Testis (tissue), 3 donors: ENCODE measurements around the gene MARCHF11. TPM values are rescaled to one million over a fixed set of nuclear protein-coding genes. Genes with fewer than 3 reads are reported as not detected.

Experiments used
- DNase-seq: peaks from one replicate; pipeline ENCODE4 v3.0.0-alpha.2; 2019
- H3K27ac ChIP-seq, 2 donors: fragments of 200-600 bp; sonication (generic); one replicate each; pipeline ENCODE4 v1.5.1; 2019
- H3K27me3 ChIP-seq: fragments of 200-600 bp; sonication (generic); one replicate; pipeline ENCODE4 v1.5.1; 2019
- H3K36me3 ChIP-seq: fragments of 200-600 bp; sonication (generic); one replicate; pipeline ENCODE4 v1.5.1; 2017; ENCODE audit warnings: low read depth; ENCODE audit errors: missing control alignments
- H3K4me1 ChIP-seq: fragments of 200-600 bp; sonication (generic); one replicate; pipeline ENCODE4 v1.5.1; 2019
- H3K4me3 ChIP-seq, 2 donors: fragments of 200-600 bp; sonication (generic); one replicate each; pipeline ENCODE4 v1.5.1; 2017 to 2019
- H3K9me3 ChIP-seq: fragments of 200-600 bp; sonication (generic); one replicate; pipeline ENCODE4 v1.5.1; 2017
- CTCF ChIP-seq, 3 experiments: fragments of 450-650 bp in 2 of 3; fragments of 200-600 bp in 1 of 3; sonication (generic) in 1 of 3; IDR thresholded peaks; one replicate each; pipeline ENCODE4 v1.5.1; 2016 to 2019; ENCODE audit warnings: antibody characterized with exemption in 3 of 3, mild to moderate bottlenecking in 2 of 3, moderate library complexity in 1 of 3
- POLR2A ChIP-seq: fragments of 450-650 bp; IDR thresholded peaks from one replicate; pipeline ENCODE4 v1.6.1; 2017; ENCODE audit warnings: antibody characterized with exemption, mild to moderate bottlenecking, moderate library complexity
- WGBS, 2 donors: methylation state at CpG; one replicate each; pipeline ENCODE4 v1.1.5; 2018; 5-methylcytosine and 5-hydroxymethylcytosine counted together
- intact Hi-C: fragments of 100-400 bp; cut with DNase I; formaldehyde crosslinking; loops from one replicate; pipeline ENCODE4 v1.15.1; 2023; ENCODE audit warnings: low total_unique reads
- polyA plus RNA-seq: library from polyadenylated mRNA; stranded (reverse); fragments of 350-450 nt; fragmentation: Illumina TruSeq; extraction: RNeasy Lipid Tissue Mini Kit (QIAGEN cat#74804); gene quantifications from one replicate; pipeline ENCODE4 v1.2.3, GENCODE V29; 2014; ENCODE audit warnings: low read depth, low replicate concordance; ENCODE audit not compliant: insufficient read depth
- total RNA-seq, 2 donors: library from RNA; depleted of rRNA; stranded (reverse); fragments of >200 nt; gene quantifications; one replicate each; pipeline ENCODE4 v1.2.3, GENCODE V29; 2016

The MARCHF11 gene
- total and polyA plus RNA-seq, 3 donors from 2014 or later = 28.7 to 189 (median 40.7) TPM

GRCh38 chr5:16140417-16140816, 39.2 kb downstream of the MARCHF11 start:
- Histone ChIP-seq H3K4me3 (no peak overlapping the region), H3K27me3 (no peaks in the 10 kb centered on the region), H3K9me3 (no peaks in the 10 kb centered on the region), H3K27ac (no peak overlapping the region), H3K36me3 (no peaks in the 10 kb centered on the region), H3K4me1 (peaks cover 25% of the 10 kb centered on the region)
- DNase-seq = no peak
- WGBS, 2 donors = 82 to 89% methylated on average over 3 of the region's 3 CpGs
- no peak for TF ChIP-seq CTCF (IDR thresholded peaks at IDR 0.05)
- TF ChIP-seq POLR2A = no peak
- intact Hi-C loops = no loop called here

DNA sequence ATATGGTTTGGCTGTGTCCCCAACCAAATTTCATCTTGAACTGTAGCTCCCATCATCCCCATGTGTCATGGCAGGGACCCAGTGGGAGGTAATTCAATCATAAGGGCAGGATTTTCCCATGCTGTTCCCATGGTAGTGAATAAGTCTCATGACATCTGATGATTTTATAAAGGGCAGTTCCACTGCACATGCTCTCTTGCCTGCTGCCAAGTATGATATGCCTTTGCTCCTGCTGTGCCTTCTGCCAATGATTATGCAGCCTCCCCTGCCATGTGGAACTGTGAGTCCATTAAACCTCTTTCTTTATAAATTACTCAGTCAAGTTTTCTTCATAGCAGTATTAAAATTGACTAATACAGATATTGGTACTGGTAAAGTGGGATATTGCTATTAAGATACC, 42.4 kb downstream of the MARCHF11 start:
- Histone ChIP-seq H3K27ac (no peak overlapping the region), H3K27me3 (no peaks in the 10 kb centered on the region), H3K36me3 (no peaks in the 10 kb centered on the region), H3K4me1 (peaks cover 9% of the 10 kb centered on the region), H3K4me3 (no peak overlapping the region), H3K9me3 (no peaks in the 10 kb centered on the region)
- DNase-seq = no peak
- no peak for TF ChIP-seq POLR2A
- TF ChIP-seq CTCF (IDR thresholded peaks at IDR 0.05) = no peak
- intact Hi-C loops = no loop called here

DNA sequence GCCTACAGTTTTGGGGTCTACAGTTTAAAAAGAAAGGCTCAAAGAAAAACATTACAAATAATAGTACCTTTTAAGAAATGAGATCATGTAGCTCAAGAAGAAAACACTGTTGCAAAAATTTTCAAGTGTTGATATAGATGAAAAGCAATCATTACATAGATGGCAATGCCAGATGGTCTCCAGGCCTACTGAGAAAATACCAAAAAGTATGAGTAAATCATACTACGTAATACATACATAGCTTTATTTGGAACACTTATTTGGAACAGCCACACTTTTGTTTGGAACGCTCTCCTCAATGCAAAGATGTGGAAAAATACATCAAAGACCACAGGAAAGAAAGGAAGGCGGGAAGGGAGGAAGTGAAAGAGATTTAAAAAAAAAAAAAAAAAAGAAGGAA, 44.1 kb downstream of the MARCHF11 start:
- H3K36me3 ChIP-seq = no peaks in the 10 kb centered on the region
- 87% methylated on average over 3 of the region's 3 CpGs for WGBS, 2 donors
- TF ChIP-seq POLR2A (no peak), CTCF (IDR thresholded peaks at IDR 0.05) (no peak)
- no peaks in the 10 kb centered on the region for H3K9me3 ChIP-seq
- DNase-seq = no peak
- no peaks in the 10 kb centered on the region for H3K4me1 ChIP-seq
- intact Hi-C loops = no loop called here
- no peaks in the 10 kb centered on the region for H3K27me3 ChIP-seq
- no peak overlapping the region for H3K4me3 ChIP-seq
- H3K27ac ChIP-seq = no peak overlapping the region

DNA sequence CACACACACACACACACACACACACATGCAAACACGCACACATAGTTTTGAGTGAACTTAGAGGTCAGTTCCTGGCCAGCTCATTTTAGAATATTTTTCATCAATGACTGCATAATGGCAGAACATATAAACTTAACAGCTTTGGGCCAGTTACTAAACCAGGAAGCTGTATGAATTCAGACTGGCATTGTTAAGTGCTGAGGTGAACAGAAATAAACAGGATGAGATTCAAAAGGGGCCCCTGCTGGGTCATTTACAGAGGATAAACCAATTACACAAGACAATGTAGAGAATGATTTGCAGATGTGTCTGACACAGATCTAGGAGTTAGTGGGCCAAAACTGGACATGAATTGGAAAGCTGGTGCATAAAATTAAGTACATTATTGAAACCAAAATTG, 44.6 kb downstream of the MARCHF11 start:
- intact Hi-C loops = no loop called here
- H3K36me3 ChIP-seq = no peaks in the 10 kb centered on the region
- H3K4me1 ChIP-seq = no peaks in the 10 kb centered on the region
- 96 to 100% methylated on average over 1 of the region's 1 CpG for WGBS, 2 donors
- H3K27me3 ChIP-seq = no peaks in the 10 kb centered on the region
- no peak overlapping the region for H3K4me3 ChIP-seq
- TF ChIP-seq CTCF (IDR thresholded peaks at IDR 0.05) (no peak), POLR2A (no peak)
- H3K27ac ChIP-seq = no peak overlapping the region
- DNase-seq = no peak
- no peaks in the 10 kb centered on the region for H3K9me3 ChIP-seq

DNA sequence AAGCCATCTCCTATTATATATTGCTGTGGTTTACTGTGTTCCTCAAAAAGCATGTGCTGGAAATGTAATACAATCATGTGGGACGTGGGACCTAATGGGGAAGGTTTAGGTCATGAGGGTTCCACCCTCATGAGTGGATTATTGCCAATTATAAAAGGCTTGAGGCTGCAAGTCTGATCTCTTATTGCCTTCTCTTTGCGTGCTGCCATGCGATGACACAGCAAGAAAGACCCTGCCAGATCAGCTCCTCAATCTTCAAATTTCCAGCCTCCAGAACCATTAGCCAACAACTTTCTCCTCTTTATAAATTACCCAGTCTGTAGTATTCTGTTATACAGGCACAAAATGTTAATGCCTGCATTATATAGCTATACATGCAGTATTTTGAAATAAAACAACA, 45.4 kb downstream of the MARCHF11 start:
- no peaks in the 10 kb centered on the region for H3K27me3 ChIP-seq
- no peaks in the 10 kb centered on the region for H3K9me3 ChIP-seq
- no peak overlapping the region for H3K4me3 ChIP-seq
- intact Hi-C loops = no loop called here
- 85 to 90% methylated on average over 3 of the region's 3 CpGs for WGBS, 2 donors
- H3K36me3 ChIP-seq = no peaks in the 10 kb centered on the region
- no peak for TF ChIP-seq POLR2A
- TF ChIP-seq CTCF (IDR thresholded peaks at IDR 0.05) = no peak
- H3K27ac ChIP-seq = no peak overlapping the region
- no peak for DNase-seq
- H3K4me1 ChIP-seq = no peaks in the 10 kb centered on the region
